ENCODE data around the gene PPL. TPM values are rescaled to one million over a fixed set of nuclear protein-coding genes. Genes with fewer than 3 reads are reported as not detected.

Gene PPL
- total and polyA plus RNA-seq, 8 donors = 5.8 to 98.8 (median 22.8) TPM

- TF ChIP-seq POLR2AphosphoS5 (IDR thresholded peaks at IDR 0.05) = peak in 1 of 3 donors; percentile 9
- TF ChIP-seq EP300 (IDR thresholded peaks at IDR 0.05) = no peak
- TF ChIP-seq CTCF (IDR thresholded peaks at IDR 0.05) = no peak
- TF ChIP-seq POLR2A (IDR thresholded peaks at IDR 0.05) = no peak
- Histone ChIP-seq H3K9me3 (no peaks in the 10 kb centered on the region), H3K27ac (peak overlapping the region in 1 of 5 donors; percentile 68), H3K27me3 (no peaks in the 10 kb centered on the region), H3K4me3 (no peak overlapping the region), H3K4me1 (peaks cover 7 to 32% (median 14%) of the 10 kb centered on the region in 4 donors), H3K36me3 (peaks cover 46 to 78% (median 74%) of the 10 kb centered on the region in 4 donors)
- 37 to 62% (median 41%) methylated on average over 5 of the region's 5 CpGs for WGBS, 5 donors
- DNase-seq = peak in 1 of 2 donors; percentile 50
- intact Hi-C loops (cut with DNase I; ENCODE audit: low total_unique reads) = no loop called here
Measured at GRCh38 chr16:4862639-4863038, 74.3 kb downstream of the PPL start.

- Histone ChIP-seq H3K4me3 (no peak overlapping the region), H3K27me3 (no peaks in the 10 kb centered on the region), H3K36me3 (peaks cover 61 to 93% (median 83%) of the 10 kb centered on the region in 4 donors), H3K4me1 (peaks cover 7 to 29% (median 14%) of the 10 kb centered on the region in 4 donors), H3K9me3 (no peaks in the 10 kb centered on the region), H3K27ac (no peak overlapping the region)
- DNase-seq = no peak
- TF ChIP-seq POLR2AphosphoS5 (IDR thresholded peaks at IDR 0.05) = no peak
- TF ChIP-seq POLR2A (IDR thresholded peaks at IDR 0.05) = no peak
- WGBS, 5 donors = 91 to 95% (median 94%) methylated on average over 13 to 14 of the region's 14 CpGs
- intact Hi-C loops (cut with DNase I; ENCODE audit: low total_unique reads) = no loop called here
Measured at GRCh38 chr16:4860727-4861342, 76.1 kb downstream of the PPL start.

GRCh38 chr16:4859900-4860255, 77.1 kb downstream of the PPL start:
- H3K4me3 ChIP-seq = no peak overlapping the region
- no peaks in the 10 kb centered on the region for H3K27me3 ChIP-seq
- peaks cover 7 to 29% (median 14%) of the 10 kb centered on the region in 4 donors for H3K4me1 ChIP-seq
- H3K36me3 ChIP-seq = peaks cover 71 to 96% (median 93%) of the 10 kb centered on the region in 4 donors
- H3K27ac ChIP-seq = peak overlapping the region in 1 of 5 donors; percentile 46
- WGBS, 5 donors = 83 to 92% (median 90%) methylated on average over 10 of the region's 10 CpGs
- intact Hi-C loops (cut with DNase I; ENCODE audit: low total_unique reads) = no loop called here
- no peak for DNase-seq
- TF ChIP-seq POLR2A (IDR thresholded peaks at IDR 0.05) = no peak
- no peak for TF ChIP-seq EP300 (IDR thresholded peaks at IDR 0.05)
- TF ChIP-seq POLR2AphosphoS5 (IDR thresholded peaks at IDR 0.05) = no peak
- no peak for TF ChIP-seq CTCF (IDR thresholded peaks at IDR 0.05)
- H3K9me3 ChIP-seq = no peaks in the 10 kb centered on the region

- peak overlapping the region in 1 of 5 donors; percentile 27 for H3K27ac ChIP-seq
- no peaks in the 10 kb centered on the region for H3K9me3 ChIP-seq
- H3K4me1 ChIP-seq = peaks cover 7 to 27% (median 14%) of the 10 kb centered on the region in 4 donors
- no peak for DNase-seq
- H3K4me3 ChIP-seq = no peak overlapping the region
- H3K36me3 ChIP-seq = peaks cover 75 to 97% (median 95%) of the 10 kb centered on the region in 4 donors
- TF ChIP-seq POLR2AphosphoS5 (IDR thresholded peaks at IDR 0.05) (no peak), EP300 (IDR thresholded peaks at IDR 0.05) (no peak), POLR2A (IDR thresholded peaks at IDR 0.05) (no peak)
- H3K27me3 ChIP-seq = no peaks in the 10 kb centered on the region
- intact Hi-C loops (cut with DNase I; ENCODE audit: low total_unique reads) = no loop called here
- WGBS, 5 donors = 85 to 90% (median 88%) methylated on average over 16 to 17 of the region's 17 CpGs
Measured at GRCh38 chr16:4859190-4859899, 77.6 kb downstream of the PPL start.

- intact Hi-C loops (cut with DNase I; ENCODE audit: low total_unique reads) = no loop called here
- peaks cover 0 to 26% (median 14%) of the 10 kb centered on the region in 4 donors for H3K4me1 ChIP-seq
- no peak overlapping the region for H3K4me3 ChIP-seq
- no peaks in the 10 kb centered on the region for H3K9me3 ChIP-seq
- no peaks in the 10 kb centered on the region for H3K27me3 ChIP-seq
- DNase-seq = no peak
- no peak overlapping the region for H3K27ac ChIP-seq
- peaks cover 71 to 82% (median 81%) of the 10 kb centered on the region in 4 donors for H3K36me3 ChIP-seq
- TF ChIP-seq EP300 (IDR thresholded peaks at IDR 0.05) (no peak), POLR2A (IDR thresholded peaks at IDR 0.05) (no peak), POLR2AphosphoS5 (IDR thresholded peaks at IDR 0.05) (no peak), CTCF (IDR thresholded peaks at IDR 0.05) (no peak)
- WGBS, 5 donors = 92 to 97% (median 96%) methylated on average over 2 of the region's 2 CpGs
Measured at GRCh38 chr16:4855804-4856203, 81.1 kb downstream of the PPL start.
